HG03460 (cell line): ENCODE data around the gene REPIN1.

Experiments
- ATAC-seq: cut with Tn5 transposase; IDR thresholded peaks from one replicate; pipeline ENCODE4 v1.9.1; 2021; ENCODE audit not compliant: unreplicated experiment

The REPIN1 gene

DNA sequence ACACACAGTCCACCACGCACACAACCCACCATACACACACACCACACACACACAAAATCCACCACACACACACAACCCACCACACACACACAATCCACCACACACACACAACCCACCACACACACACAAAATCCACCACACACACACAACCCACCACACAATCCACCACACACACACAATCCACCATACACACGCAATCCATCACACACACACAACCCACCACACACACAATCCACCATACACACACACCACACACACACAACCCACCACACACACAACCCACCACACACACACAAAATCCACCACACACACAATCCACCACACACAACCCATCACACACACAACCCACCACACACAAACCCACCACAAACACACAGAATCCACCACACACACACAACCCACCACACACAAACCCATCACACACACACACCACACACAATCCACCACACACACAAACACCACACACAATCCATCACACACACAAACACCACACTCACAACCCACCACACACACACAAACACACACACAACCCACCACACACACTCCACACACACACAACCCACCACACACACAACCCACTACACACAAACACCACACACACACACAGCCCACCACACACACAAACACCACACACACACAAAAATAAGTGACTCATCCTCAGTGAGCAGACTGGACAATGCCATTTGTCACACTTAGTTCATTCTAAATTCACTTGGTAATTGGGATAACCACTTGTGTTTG lies 8.8 kb upstream of the REPIN1 start:
- no peak for ATAC-seq

DNA sequence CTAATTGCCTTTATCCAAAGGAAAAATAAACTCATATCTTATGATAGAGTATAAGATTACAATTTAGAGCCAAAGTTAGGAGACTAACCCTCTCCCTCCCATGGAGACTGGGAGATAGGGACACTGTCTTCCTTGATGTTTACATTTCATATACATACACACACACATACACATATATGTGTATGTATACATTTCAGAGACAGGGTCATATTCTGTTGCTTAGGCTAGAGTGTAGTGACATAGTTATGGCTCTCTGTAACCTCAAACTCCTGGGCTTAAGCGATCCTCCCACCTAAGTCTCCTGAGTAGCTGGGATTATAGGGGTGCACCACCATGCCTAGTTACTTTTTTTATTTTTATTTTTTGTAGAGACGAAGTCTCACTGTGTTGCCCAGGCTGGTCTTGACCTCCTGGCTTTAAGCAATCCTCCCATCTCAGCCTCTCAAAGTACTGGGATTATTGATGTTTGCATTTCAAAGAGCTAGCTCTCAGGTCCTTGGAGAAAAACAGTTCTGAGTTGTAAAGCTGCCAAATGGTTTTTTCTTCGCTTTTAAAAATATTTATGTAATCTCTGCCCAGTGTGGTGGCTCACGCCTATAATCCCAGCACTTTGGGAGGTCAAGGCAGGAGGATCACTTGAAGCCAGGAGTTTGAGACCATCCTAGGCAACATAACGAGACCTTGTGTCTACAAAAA lies 8.1 kb upstream of the REPIN1 start:
- no peak for ATAC-seq

DNA sequence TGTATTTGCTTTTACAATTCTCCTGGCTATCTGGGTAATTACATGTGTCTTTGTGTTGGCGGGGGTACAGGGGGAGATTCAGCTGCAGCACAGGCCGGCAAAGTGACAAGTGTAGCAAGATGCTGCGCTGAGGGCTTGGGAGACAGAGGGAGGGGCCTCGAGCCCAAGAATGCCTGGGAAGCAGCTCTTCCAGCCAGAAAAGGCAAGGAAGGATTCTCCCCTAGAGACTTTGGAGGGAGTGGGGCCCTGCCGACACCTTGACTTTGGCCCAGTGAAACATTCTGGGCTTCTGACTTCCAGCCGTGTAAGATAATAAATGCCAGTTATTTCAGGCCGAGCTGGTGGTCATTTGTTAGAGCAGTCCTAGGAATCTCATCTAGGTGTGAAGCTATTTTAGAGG lies 7.2 kb upstream of the REPIN1 start:
- ATAC-seq = no peak

DNA sequence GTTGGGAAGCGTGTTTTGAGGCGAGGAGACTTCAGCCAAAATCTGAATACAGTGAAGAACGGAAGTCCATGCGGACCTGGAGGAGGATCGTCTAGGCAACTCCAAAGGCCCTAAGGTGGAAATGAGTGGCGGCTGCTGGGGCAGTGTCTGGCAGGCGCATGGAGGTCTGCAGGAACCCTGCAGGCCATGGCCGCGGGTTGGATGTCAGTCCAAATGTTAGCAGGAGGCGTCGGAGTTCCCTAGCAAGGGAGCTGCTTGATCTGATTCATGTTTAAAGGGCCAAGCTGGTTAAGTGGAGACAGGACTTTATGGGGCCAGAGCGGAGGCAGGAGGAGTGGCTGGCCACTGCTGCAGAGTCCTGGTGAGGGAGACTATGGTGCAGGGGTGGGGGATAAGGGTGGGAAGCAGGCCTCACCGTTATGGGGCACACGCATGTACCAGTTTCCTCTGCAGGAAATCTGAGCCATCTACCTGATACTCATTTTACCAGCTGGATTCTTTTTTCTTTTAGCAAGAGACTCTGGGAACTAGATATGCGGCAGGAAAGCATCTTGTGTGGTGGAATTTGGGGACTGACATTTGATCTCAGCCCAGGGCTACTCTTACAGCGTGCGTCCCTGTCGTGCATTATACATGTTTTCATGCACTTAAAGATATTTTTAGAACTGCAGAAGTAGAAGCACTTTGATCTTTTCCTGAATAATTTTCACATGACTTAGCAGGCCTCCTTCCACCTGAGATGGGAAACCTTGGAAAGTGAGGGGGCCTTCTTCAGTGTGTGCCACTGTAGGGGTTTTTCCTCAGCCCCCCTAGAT lies 6.6 kb upstream of the REPIN1 start:
- ATAC-seq = no peak

DNA sequence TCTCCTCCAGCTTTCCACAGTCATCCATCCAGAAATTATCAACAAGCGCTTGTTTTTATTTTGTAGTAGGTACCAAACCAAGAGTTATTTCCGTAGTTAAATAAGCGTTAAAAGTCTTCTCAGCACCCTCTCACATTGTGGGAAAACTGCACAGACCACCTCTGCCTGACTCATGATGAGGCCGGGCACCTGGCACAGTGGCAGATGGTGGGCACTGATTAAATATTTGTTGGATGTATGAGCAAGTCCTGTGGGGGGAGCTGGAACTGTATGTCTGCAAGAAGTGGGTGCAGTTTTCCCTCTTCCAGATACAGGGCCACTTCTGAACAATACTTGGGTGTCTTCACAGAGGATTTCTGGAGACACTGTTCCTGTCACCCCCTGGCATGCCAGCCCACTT lies 5.3 kb upstream of the REPIN1 start:
- no peak for ATAC-seq

DNA sequence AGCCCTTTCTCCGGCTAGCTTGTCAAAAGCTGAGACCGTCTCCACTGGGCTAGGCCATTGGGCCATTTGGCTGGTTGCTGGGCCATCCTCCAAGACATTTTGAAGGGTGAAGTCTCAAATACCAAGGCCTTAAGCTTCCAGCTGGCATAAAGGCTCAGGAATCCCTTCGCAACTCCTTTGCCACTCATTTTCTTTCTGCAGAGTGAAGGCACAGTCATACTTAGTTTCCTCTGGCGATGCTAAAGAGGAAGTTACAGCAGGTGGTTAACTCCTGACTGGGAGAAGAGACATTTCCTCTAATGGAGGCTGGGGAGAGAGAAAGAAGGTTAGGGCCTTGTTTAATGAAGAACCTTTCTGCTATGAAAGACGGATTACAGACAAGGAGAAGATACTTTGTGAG lies 4.8 kb upstream of the REPIN1 start:
- no peak for ATAC-seq

DNA sequence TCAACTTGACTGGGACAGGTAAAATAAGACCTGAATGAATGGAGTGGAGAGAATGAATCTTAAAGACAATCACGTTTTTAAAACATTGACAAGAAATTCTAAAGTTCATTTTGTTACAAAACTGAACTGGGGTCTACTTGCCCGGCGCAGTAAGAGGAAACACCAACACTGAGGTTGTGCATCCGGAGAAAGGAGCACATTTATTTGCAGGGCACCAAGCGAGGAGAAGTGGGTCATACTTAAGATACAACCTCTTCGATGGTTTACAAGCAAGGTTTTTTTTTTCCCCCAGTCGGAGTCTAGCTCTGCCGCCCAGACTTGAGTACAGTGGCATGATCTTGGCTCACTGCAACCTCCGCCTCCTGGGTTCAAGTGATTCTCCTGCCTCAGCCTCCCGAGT lies 3.4 kb upstream of the REPIN1 start:
- no peak for ATAC-seq

- no peak for ATAC-seq
Measured at GRCh38 chr7:150365673-150366398, 2.8 kb upstream of the REPIN1 start.

GRCh38 chr7:150367677-150368095 lies 936 bp upstream of the REPIN1 start:
- ATAC-seq = peak; percentile 40

- peak; percentile 49 for ATAC-seq
Measured at GRCh38 chr7:150368884-150369747, 494 bp downstream of the REPIN1 start.

DNA sequence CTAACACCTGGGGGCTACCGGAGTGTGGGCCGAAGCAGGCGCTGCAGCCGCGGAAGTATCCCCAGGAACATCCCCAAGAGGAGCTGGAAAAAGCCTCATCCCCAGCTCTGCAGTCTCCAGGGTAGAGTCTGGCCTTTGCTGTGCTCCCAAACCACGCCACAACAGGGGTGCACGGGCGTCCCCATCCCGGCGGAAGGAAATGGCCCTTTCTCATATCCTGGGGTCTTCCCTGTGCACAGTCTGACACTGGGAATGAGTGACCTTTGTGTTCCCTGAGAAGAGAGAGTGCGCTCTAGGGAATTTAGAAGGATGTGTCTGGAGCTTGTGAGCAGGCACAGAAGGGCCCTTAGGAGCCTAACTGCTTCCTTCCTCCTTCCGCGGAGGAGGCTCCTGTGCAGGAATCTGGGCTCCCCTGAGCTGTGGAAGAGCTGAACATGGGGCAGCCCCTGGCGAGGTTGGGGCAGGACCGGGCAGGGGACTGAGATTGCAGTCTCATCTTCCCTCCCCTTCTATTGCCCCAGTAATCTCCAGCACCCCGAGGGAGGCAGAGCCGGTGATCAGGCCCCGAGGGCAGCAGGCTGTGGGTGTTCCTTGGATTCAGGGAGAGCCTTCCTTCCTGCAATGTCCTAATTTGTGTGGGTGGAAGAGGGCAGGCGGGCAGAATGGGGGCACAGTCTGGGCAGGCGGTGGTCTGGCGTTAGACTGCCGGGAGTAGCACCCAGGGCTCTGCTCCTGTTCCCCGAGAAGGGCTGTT lies 1.3 kb downstream of the REPIN1 start:
- ATAC-seq = no peak

GRCh38 chr7:150370612-150371071 lies 2.0 kb downstream of the REPIN1 start:
- no peak for ATAC-seq

GRCh38 chr7:150371131-150371995 lies 2.7 kb downstream of the REPIN1 start:
- no peak for ATAC-seq

- no peak for ATAC-seq
Measured at GRCh38 chr7:150371996-150372270, 3.3 kb downstream of the REPIN1 start.

DNA sequence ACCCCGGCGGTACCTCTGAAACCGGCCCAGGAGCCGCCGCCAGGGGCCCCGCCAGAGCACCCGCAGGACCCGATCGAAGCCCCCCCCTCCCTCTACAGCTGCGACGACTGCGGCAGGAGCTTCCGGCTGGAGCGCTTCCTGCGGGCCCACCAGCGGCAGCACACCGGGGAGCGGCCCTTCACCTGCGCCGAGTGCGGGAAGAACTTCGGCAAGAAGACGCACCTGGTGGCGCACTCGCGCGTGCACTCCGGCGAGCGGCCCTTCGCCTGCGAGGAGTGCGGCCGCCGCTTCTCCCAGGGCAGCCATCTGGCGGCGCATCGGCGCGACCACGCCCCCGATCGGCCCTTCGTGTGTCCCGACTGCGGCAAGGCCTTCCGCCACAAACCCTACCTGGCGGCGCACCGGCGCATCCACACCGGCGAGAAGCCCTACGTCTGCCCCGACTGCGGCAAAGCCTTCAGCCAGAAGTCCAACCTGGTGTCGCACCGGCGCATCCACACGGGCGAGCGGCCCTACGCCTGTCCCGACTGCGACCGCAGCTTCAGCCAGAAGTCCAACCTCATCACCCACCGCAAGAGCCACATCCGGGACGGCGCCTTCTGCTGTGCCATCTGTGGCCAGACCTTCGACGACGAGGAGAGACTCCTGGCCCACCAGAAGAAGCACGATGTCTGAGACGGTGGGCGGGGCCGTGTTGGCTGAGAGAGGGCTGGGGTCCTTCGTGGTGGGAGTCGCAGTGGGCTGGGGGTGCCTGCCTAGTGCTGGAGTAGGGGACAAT lies 3.8 kb downstream of the REPIN1 start:
- no peak for ATAC-seq

DNA sequence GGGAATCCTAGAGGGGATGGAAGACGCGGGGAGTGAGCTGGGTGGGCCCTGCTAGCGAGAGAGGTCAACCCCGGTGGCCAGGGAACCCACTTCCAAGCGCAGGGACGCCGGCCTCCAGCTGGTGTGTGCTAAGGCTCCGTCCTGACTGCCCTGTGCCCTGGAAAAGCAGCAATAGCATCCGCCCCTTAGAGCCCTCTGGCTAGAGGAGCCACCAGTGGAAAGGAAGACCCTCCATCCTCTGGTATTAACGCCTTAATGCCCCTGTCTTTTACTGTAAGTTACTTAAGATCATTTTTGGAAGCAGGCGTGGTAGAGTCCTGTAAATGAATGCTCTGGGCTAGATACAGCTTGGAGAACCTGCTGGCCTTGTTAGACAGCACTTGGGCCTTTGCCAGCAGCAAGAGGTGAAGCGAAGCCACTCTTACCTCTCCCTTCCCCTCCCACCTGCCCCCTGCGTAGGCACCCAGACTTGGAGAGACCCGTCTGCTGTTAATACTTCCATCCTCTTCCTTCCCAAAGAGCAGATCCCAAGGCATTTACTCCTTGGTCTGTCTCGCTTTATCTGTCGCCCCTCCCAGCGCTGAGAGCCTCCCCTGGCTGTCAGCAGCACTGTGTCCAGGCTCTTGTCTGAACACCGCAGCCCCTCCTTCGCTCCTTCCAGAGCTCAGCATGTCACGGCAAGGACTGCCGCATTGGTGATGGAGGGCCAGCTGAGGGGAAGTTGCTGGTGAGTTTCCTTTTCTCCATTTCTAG lies 4.6 kb downstream of the REPIN1 start:
- ATAC-seq = no peak

- no peak for ATAC-seq
Measured at GRCh38 chr7:150374026-150374425, 5.4 kb downstream of the REPIN1 start.
